NT2/D1 (cell line): ENCODE measurements around the gene RNF168.

ENCODE experiments used
- SUZ12 ChIP-seq: IDR thresholded peaks from 2 replicates; pipeline ENCODE4 v1.6.1; 2011; ENCODE audit not compliant: insufficient read length, insufficient read depth; ENCODE audit errors: extremely low read depth
- YY1 ChIP-seq: IDR thresholded peaks from 2 replicates; pipeline ENCODE4 v1.6.1; 2011; ENCODE audit not compliant: insufficient read length, insufficient read depth
- ZNF274 ChIP-seq: IDR thresholded peaks from 2 replicates; pipeline ENCODE4 v1.6.1; 2011; ENCODE audit warnings: mild to moderate bottlenecking, low read depth, low read length

- TF ChIP-seq YY1 = no peak
- no peak for TF ChIP-seq ZNF274
- no peak for TF ChIP-seq SUZ12
Observed at GRCh38 chr3:196486263-196486662, 17.3 kb downstream of the RNF168 start.
